ENCODE results near the gene RBM19.

RBM19 gene

DNA sequence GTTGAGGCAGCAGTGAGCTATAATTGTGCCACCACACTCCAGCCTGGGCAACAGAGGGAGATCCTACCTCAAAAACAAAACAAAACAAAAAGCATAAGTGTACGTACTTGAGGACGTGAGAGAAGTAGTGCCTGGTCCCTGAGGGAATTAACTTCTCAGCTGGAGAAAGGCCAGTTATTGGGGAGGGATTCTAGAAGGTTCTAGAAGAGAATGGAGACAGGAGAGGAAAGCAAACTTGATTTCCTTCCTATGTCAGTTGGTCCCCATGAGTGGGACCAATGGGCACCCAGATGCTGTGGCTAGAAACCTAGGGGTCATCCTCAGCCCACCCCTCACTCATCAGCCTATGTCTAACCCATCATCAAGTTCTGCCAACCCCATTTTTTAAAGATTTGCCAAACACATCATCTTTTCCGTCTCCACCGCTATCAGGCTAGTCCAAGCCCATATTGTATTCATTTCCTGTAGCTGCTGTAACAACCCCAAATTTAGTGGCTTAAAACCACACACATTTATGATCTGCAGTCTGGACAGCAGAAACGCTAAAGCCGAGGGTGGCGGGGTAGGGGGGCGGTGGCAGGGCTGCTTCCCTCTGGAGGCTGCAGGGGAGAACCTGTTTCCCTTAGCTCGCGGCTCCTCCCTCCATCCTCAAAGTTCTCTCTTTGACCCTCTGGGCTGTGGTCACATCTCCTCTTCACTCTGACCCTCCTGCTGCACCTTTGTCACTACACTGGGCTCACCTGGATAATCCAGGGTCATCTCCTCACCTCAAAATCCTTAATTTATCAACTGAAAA is 7.2 kb upstream of the RBM19 start:
- no peak overlapping the region for H3K4me3 ChIP-seq (ENCODE audit: severe bottlenecking)
- H3K9me3 ChIP-seq (ENCODE audit: severe bottlenecking) = no peaks in the 10 kb centered on the region
- ATAC-seq (ENCODE audit: low read depth) (no peak), DNase-seq (ENCODE audit: low spot score) (no peak)
- H3K27ac ChIP-seq (ENCODE audit: poor library complexity, severe bottlenecking) = no peak overlapping the region
- no peaks in the 10 kb centered on the region for H3K36me3 ChIP-seq (ENCODE audit: low read depth)
- TF ChIP-seq, protein P1, sequence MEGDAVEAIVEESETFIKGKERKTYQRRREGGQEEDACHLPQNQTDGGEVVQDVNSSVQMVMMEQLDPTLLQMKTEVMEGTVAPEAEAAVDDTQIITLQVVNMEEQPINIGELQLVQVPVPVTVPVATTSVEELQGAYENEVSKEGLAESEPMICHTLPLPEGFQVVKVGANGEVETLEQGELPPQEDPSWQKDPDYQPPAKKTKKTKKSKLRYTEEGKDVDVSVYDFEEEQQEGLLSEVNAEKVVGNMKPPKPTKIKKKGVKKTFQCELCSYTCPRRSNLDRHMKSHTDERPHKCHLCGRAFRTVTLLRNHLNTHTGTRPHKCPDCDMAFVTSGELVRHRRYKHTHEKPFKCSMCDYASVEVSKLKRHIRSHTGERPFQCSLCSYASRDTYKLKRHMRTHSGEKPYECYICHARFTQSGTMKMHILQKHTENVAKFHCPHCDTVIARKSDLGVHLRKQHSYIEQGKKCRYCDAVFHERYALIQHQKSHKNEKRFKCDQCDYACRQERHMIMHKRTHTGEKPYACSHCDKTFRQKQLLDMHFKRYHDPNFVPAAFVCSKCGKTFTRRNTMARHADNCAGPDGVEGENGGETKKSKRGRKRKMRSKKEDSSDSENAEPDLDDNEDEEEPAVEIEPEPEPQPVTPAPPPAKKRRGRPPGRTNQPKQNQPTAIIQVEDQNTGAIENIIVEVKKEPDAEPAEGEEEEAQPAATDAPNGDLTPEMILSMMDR (IDR thresholded peaks at IDR 0.05; ENCODE audit: poor library complexity, severe bottlenecking) = no peak
- no peaks in the 10 kb centered on the region for H3K27me3 ChIP-seq (ENCODE audit: insufficient read depth, poor library complexity, severe bottlenecking)
- H3K4me1 ChIP-seq (ENCODE audit: insufficient read depth, poor library complexity, severe bottlenecking) = no peaks in the 10 kb centered on the region

DNA sequence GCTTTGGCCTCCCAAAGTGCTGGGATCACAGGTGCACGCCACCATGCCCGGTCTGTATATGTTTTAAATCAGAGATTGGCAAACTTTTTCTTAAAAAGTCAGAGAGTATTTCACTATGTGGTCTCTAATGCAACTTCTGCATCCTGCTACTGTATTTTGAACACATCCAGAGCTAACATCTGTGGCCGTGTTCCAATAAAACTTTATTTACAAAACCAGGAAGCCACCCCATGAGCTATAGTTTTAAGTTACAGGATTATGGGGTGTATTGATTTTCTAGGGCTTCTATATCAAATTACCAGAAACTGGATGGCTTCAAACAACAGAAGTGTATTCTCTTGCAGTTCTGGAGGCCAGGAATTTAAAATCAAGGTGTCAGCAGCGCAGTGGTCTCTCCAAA is 5.3 kb upstream of the RBM19 start:
- ATAC-seq (ENCODE audit: low read depth) = no peak
- H3K27me3 ChIP-seq (ENCODE audit: insufficient read depth, poor library complexity, severe bottlenecking) = no peaks in the 10 kb centered on the region

DNA sequence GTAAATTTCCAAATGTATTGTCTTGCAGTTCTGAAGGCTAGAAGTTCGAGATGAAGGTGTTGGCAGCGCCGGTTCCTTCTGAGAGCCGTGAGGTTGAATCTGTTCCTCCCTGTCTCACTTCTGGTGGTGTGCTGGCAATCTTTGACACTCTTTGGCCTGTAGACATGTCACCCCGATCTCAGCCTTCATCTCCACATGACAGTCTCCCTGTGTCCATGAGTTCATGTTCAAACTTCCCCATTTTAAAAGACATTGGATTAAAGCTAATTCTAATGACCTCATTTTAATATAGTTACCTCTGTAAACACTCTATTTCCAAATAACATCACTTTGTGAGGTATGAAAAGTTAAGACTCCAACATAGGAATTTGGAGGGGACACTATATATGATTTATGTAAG is 4.1 kb upstream of the RBM19 start:
- no peak overlapping the region for H3K4me3 ChIP-seq (ENCODE audit: severe bottlenecking)
- no peaks in the 10 kb centered on the region for H3K27me3 ChIP-seq (ENCODE audit: insufficient read depth, poor library complexity, severe bottlenecking)
- H3K4me1 ChIP-seq (ENCODE audit: insufficient read depth, poor library complexity, severe bottlenecking) = no peaks in the 10 kb centered on the region
- H3K27ac ChIP-seq (ENCODE audit: poor library complexity, severe bottlenecking) = no peak overlapping the region
- H3K9me3 ChIP-seq (ENCODE audit: severe bottlenecking) = no peaks in the 10 kb centered on the region
- ATAC-seq (ENCODE audit: low read depth) = no peak
- DNase-seq (ENCODE audit: low spot score) = no peak
- TF ChIP-seq, protein P1 (IDR thresholded peaks at IDR 0.05; ENCODE audit: poor library complexity, severe bottlenecking) = no peak
- H3K36me3 ChIP-seq (ENCODE audit: low read depth) = no peaks in the 10 kb centered on the region

More for the DNA sequence above, 5.3 kb upstream of the RBM19 start:
- DNase-seq (ENCODE audit: low spot score) = no peak
- Histone ChIP-seq H3K4me1 (ENCODE audit: insufficient read depth, poor library complexity, severe bottlenecking) (no peaks in the 10 kb centered on the region), H3K9me3 (ENCODE audit: severe bottlenecking) (no peaks in the 10 kb centered on the region), H3K36me3 (ENCODE audit: low read depth) (no peaks in the 10 kb centered on the region), H3K4me3 (ENCODE audit: severe bottlenecking) (no peak overlapping the region), H3K27ac (ENCODE audit: poor library complexity, severe bottlenecking) (no peak overlapping the region)
- TF ChIP-seq, protein P1 (IDR thresholded peaks at IDR 0.05; ENCODE audit: poor library complexity, severe bottlenecking) = no peak

DNA sequence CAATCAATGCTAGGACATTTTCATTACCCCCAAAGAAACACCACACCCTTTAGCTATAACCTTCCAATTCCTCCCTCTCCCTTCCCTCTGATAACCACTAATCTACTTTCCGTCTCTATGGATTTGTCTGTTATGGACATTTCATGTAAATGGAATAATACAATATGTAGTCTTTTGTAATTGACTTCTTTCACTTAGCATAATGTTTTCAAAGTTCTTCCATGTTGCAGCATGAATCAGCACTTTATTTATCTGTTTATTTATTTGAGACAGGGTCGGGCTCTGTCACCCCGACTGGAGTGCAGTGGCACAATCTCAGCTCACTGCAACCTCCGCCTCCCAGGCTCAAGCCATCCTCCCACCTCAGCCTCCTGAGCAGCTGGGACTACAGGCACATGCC is 1.2 kb upstream of the RBM19 start:
- DNase-seq (ENCODE audit: low spot score) (no peak), ATAC-seq (ENCODE audit: low read depth) (no peak)
- no peaks in the 10 kb centered on the region for H3K9me3 ChIP-seq (ENCODE audit: severe bottlenecking)
- H3K36me3 ChIP-seq (ENCODE audit: low read depth) = peaks cover 9% of the 10 kb centered on the region
- TF ChIP-seq, protein P1 (IDR thresholded peaks at IDR 0.05; ENCODE audit: poor library complexity, severe bottlenecking) = no peak
- no peaks in the 10 kb centered on the region for H3K4me1 ChIP-seq (ENCODE audit: insufficient read depth, poor library complexity, severe bottlenecking)
- no peaks in the 10 kb centered on the region for H3K27me3 ChIP-seq (ENCODE audit: insufficient read depth, poor library complexity, severe bottlenecking)
- no peak overlapping the region for H3K4me3 ChIP-seq (ENCODE audit: severe bottlenecking)
- H3K27ac ChIP-seq (ENCODE audit: poor library complexity, severe bottlenecking) = no peak overlapping the region

DNA sequence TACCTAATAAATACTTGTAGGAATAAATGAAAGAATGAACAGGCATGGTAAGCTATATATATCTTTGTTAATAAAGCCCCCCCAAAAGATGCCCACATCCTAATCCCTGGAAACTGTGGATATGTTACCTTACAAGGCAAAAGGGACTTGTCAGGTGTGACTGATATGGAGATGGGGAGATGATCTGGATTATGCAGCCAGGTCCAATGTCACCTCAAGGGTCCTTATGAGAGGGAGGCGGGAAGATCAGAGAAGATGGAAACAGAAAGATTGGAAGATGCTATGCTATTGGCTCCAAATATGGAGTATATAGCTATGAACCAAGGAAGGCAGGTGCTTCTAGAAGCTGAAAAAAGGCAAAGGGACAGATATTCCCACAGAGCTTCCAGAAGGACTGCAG is 3.4 kb downstream of the RBM19 start:
- DNase-seq (ENCODE audit: low spot score) = no peak
- Histone ChIP-seq H3K9me3 (ENCODE audit: severe bottlenecking) (no peaks in the 10 kb centered on the region), H3K36me3 (ENCODE audit: low read depth) (peaks cover 34% of the 10 kb centered on the region), H3K4me3 (ENCODE audit: severe bottlenecking) (no peak overlapping the region), H3K4me1 (ENCODE audit: insufficient read depth, poor library complexity, severe bottlenecking) (no peaks in the 10 kb centered on the region), H3K27me3 (ENCODE audit: insufficient read depth, poor library complexity, severe bottlenecking) (no peaks in the 10 kb centered on the region), H3K27ac (ENCODE audit: poor library complexity, severe bottlenecking) (no peak overlapping the region)
- TF ChIP-seq, protein P1 (IDR thresholded peaks at IDR 0.05; ENCODE audit: poor library complexity, severe bottlenecking) = no peak
- ATAC-seq (ENCODE audit: low read depth) = no peak

All from RWPE2 (cell line).